Lower leg skin (tissue), 3 donors: ENCODE results near the gene NSUN3.

Source experiments
- CTCF ChIP-seq, 3 donors: fragments of 450-650 bp; IDR thresholded peaks; one replicate each; pipeline ENCODE4 v1.5.1; 2016; ENCODE audit warnings: antibody characterized with exemption in 3 of 3, mild to moderate bottlenecking in 3 of 3, moderate library complexity in 2 of 3
- POLR2A ChIP-seq, 2 donors: fragments of 450-650 bp; IDR thresholded peaks; one replicate each; pipeline ENCODE4 v1.6.1; 2016 to 2017; ENCODE audit warnings: antibody characterized with exemption in 2 of 2, mild to moderate bottlenecking in 1 of 2, moderate library complexity in 1 of 2

- no peak for TF ChIP-seq CTCF (IDR thresholded peaks at IDR 0.05)
- TF ChIP-seq POLR2A (IDR thresholded peaks at IDR 0.05), result no peak
Measured at GRCh38 chr3:94173673-94174434, 111.0 kb downstream of the NSUN3 start.
